SK-N-SH (cell line): Measurements from ENCODE around the gene ZNF69. TPM values are rescaled to one million over a fixed set of nuclear protein-coding genes. Genes with fewer than 3 reads are reported as not detected.
"Not testable (repeated sequence)": the region's sequence is repeated elsewhere in the genome, so short reads cannot be mapped to it uniquely, and the experiment has no call there.

Experiments
- CTCF ChIA-PET: fragments of 300-600, 350-600 bp; formaldehyde crosslinking; extraction: SDS; loops from one replicate; lab custom pipeline; 2021; lab: Yijun Ruan, JAX
- POLR2A ChIA-PET: fragments of 350-600 bp; sonication (Branson Sonifier 250); formaldehyde crosslinking; extraction: SDS; loops from one replicate; lab custom pipeline; 2020; ENCODE audit warnings: antibody characterized with exemption, inconsistent platforms; lab: Yijun Ruan, JAX
- DNase-seq: peaks from one replicate; pipeline ENCODE4 v3.0.0; 2012
- H2AFZ ChIP-seq: fragments of 200-600 bp; sonication (generic); 2 replicates; pipeline ENCODE4 v1.8.1; 2016; ENCODE audit warnings: antibody characterized with exemption, mild to moderate bottlenecking, low read depth
- H3F3A ChIP-seq: fragments of 200-600 bp; sonication (generic); replicated peaks from 2 replicates; pipeline ENCODE3; 2016; ENCODE audit warnings: antibody characterized with exemption, mild to moderate bottlenecking; ENCODE audit not compliant: insufficient read depth
- H3K27ac ChIP-seq, 2 experiments: fragments of 200-500 bp in 1 of 2; fragments of 200-600 bp in 1 of 2; sonication (Bioruptor generic) in 1 of 2; sonication (generic), shearing (Covaris generic) in 1 of 2; 2 replicates each; pipeline versions ENCODE4 v1.5.1 to v1.6.1; 2014 to 2016; ENCODE audit warnings: low read depth in 2 of 2, inconsistent platforms in 1 of 2, low read length in 1 of 2, mild to moderate bottlenecking in 1 of 2, mixed read lengths in 1 of 2
- H3K27me3 ChIP-seq: fragments of 200-600 bp; sonication (generic), shearing (Covaris generic); 2 replicates; pipeline ENCODE4 v1.6.1; 2016; ENCODE audit warnings: mixed run types; ENCODE audit not compliant: insufficient read depth
- H3K36me3 ChIP-seq, 2 experiments: fragments of 200-500 bp in 1 of 2; fragments of 200-600 bp in 1 of 2; sonication (Bioruptor generic) in 1 of 2; sonication (generic) in 1 of 2; replicated peaks in 1 of 2; 2 replicates each; pipeline versions ENCODE3 to v1.5.1; 2014 to 2016; ENCODE audit warnings: low read length in 1 of 2, mild to moderate bottlenecking in 1 of 2; ENCODE audit not compliant: insufficient read depth in 2 of 2, control insufficient read depth in 1 of 2
- H3K4me1 ChIP-seq, 2 experiments: fragments of 200-500 bp in 1 of 2; fragments of 200-600 bp in 1 of 2; sonication (Bioruptor generic) in 1 of 2; sonication (generic), shearing (Covaris generic) in 1 of 2; 2 replicates each; pipeline versions ENCODE4 v1.5.1 to v1.6.1; 2014 to 2016; ENCODE audit warnings: low read depth in 1 of 2, low read length in 1 of 2, mixed run types in 1 of 2; ENCODE audit not compliant: insufficient read depth in 2 of 2, control insufficient read depth in 1 of 2
- H3K4me2 ChIP-seq: fragments of 200-600 bp; sonication (generic), shearing (Covaris generic); 2 replicates; pipeline ENCODE4 v1.6.1; 2017; ENCODE audit warnings: mixed run types
- H3K4me3 ChIP-seq, 2 experiments: fragments of 200-500 bp in 1 of 2; fragments of 200-600 bp in 1 of 2; sonication (Bioruptor generic) in 1 of 2; sonication (generic), shearing (Covaris generic) in 1 of 2; 2 replicates each; pipeline versions ENCODE4 v1.5.1 to v1.8.1; 2014 to 2016; ENCODE audit warnings: low read depth in 2 of 2, inconsistent platforms in 1 of 2, low read length in 1 of 2, mild to moderate bottlenecking in 1 of 2, mixed read lengths in 1 of 2, moderate library complexity in 1 of 2
- H3K79me2 ChIP-seq: fragments of 200-600 bp; sonication (generic); 2 replicates; pipeline ENCODE4 v1.8.1; 2017; ENCODE audit warnings: mild to moderate bottlenecking; ENCODE audit not compliant: insufficient read depth
- H3K9ac ChIP-seq: fragments of 200-600 bp; sonication (generic); 2 replicates; pipeline ENCODE4 v1.6.1; 2017; ENCODE audit warnings: mixed run types
- H3K9me2 ChIP-seq: fragments of 200-600 bp; sonication (generic); 2 replicates; pipeline ENCODE4 v1.6.1; 2017; ENCODE audit warnings: mixed run types
- H3K9me3 ChIP-seq: fragments of 200-600 bp; sonication (generic); 2 replicates; pipeline ENCODE4 v1.6.1; 2017; ENCODE audit warnings: mixed run types, mild to moderate bottlenecking, moderate library complexity
- H4K20me1 ChIP-seq: fragments of 200-600 bp; sonication (generic); 2 replicates; pipeline ENCODE4 v1.6.1; 2017; ENCODE audit warnings: mild to moderate bottlenecking, mixed run types; ENCODE audit not compliant: insufficient read depth
- ELF1 ChIP-seq: IDR thresholded peaks from 2 replicates; pipeline ENCODE4 v1.4.0; 2012
- EP300 ChIP-seq, 2 experiments: IDR thresholded peaks; 2 replicates each; pipeline versions ENCODE4 v1.4.0 to v1.6.1; 2012; ENCODE audit warnings: borderline replicate concordance in 1 of 2, low read depth in 1 of 2, low read length in 1 of 2
- FOXJ3 ChIP-seq: sonication (generic); formaldehyde crosslinking; IDR thresholded peaks from 2 replicates; pipeline ENCODE4 v1.5.1; 2020; ENCODE audit warnings: mild to moderate bottlenecking, missing genetic modification reagents
- MXI1 ChIP-seq: IDR thresholded peaks from 2 replicates; pipeline ENCODE4 v1.6.1; 2012; ENCODE audit warnings: mild to moderate bottlenecking, low read depth, low read length, improper control_type of control experiment
- NRF1 ChIP-seq: IDR thresholded peaks from 2 replicates; pipeline ENCODE4 v1.6.1; 2012; ENCODE audit warnings: low read depth, mild to moderate bottlenecking, low read length
- SMC3 ChIP-seq: IDR thresholded peaks from 2 replicates; pipeline ENCODE4 v1.6.1; 2012; ENCODE audit warnings: low read depth, low read length, improper control_type of control experiment
- TAF1 ChIP-seq: IDR thresholded peaks from 2 replicates; pipeline ENCODE4 v1.6.1; 2012; ENCODE audit warnings: low read depth, mild to moderate bottlenecking, low read length, moderate library complexity, borderline replicate concordance
- TCF12 ChIP-seq: IDR thresholded peaks from 2 replicates; pipeline ENCODE4 v1.4.0; 2012
- USF1 ChIP-seq: IDR thresholded peaks from 2 replicates; pipeline ENCODE4 v1.4.0; 2012; ENCODE audit warnings: low read depth, borderline replicate concordance
- ZBTB33 ChIP-seq: IDR thresholded peaks from 2 replicates; pipeline ENCODE4 v1.4.0; 2012; ENCODE audit warnings: low read depth, borderline replicate concordance
- WGBS: methylation state at CpG from one replicate; pipeline ENCODE4 v1.1.6; 2017; ENCODE audit warnings: low lambda C conversion rate; 5-methylcytosine and 5-hydroxymethylcytosine counted together
- polyA plus RNA-seq, 3 experiments: library from polyadenylated mRNA; depleted of rRNA; stranded (reverse); fragments of >200 nt; gene quantifications; 2 replicates each; pipeline ENCODE4 v1.2.3, GENCODE V29; 2012
- TF ChIP-seq, protein P1 (sequence below): IDR thresholded peaks from 2 replicates; pipeline ENCODE4 v1.6.1; 2012; ENCODE audit warnings: mild to moderate bottlenecking, low read depth, low read length, moderate library complexity
- TF ChIP-seq, protein P2 (sequence below): IDR thresholded peaks from 2 replicates; pipeline ENCODE4; 2012

ZNF69 gene
- polyA plus RNA-seq, 1 of the 3 experiments (the other 2 are of a cell fraction) = 0.58 TPM

DNA sequence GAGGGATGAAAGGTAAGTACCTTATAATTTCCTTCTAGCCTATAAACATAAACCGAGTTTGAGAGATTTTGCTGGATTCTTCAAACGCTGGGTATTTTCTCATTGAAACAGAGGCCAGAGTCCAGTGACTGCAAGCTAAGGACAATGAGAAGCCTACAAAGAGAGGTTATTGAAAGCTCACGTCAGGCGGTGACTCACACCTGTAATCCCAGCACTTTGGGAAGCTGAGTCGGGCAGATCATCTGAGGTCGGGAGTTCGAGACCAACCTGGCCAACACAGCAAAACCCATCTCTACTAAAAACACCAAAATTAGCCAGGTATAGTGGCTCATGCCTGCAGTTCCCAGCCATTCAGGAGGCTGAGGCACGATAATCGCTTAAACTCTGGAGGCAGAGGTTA is 15.0 kb upstream of the ZNF69 start (continued):
- TF ChIP-seq ZBTB33 (no peak), FOXJ3 (no peak)

GRCh38 chr19:11873762-11874161 is 13.8 kb upstream of the ZNF69 start:
- Histone ChIP-seq H3K36me3 (peaks cover 1 to 5% of the 10 kb centered on the region in 2 experiments), H4K20me1 (no peaks in the 10 kb centered on the region), H3K27me3 (no peaks in the 10 kb centered on the region), H3K4me1 (no peaks in the 10 kb centered on the region), H3K9me3 (peaks cover 6% of the 10 kb centered on the region), H2AFZ (no peak overlapping the region), H3K79me2 (no peaks in the 10 kb centered on the region), H3F3A (no peaks in the 10 kb centered on the region), H3K9ac (no peak overlapping the region), H3K27ac (no peak overlapping the region), H3K4me3 (no peak overlapping the region), H3K4me2 (no peak overlapping the region), H3K9me2 (no peaks in the 10 kb centered on the region)
- no peak for DNase-seq
- TF ChIP-seq NRF1 (no peak), EP300 (IDR thresholded peaks at IDR 0.05; ENCODE audit: borderline replicate concordance in 1 of 2, low read depth in 1 of 2, low read length in 1 of 2) (no peak), MXI1 (no peak), SMC3 (no peak), FOXJ3 (no peak), ELF1 (no peak), TAF1 (no peak), USF1 (no peak), TCF12 (no peak)
- TF ChIP-seq, protein P1, sequence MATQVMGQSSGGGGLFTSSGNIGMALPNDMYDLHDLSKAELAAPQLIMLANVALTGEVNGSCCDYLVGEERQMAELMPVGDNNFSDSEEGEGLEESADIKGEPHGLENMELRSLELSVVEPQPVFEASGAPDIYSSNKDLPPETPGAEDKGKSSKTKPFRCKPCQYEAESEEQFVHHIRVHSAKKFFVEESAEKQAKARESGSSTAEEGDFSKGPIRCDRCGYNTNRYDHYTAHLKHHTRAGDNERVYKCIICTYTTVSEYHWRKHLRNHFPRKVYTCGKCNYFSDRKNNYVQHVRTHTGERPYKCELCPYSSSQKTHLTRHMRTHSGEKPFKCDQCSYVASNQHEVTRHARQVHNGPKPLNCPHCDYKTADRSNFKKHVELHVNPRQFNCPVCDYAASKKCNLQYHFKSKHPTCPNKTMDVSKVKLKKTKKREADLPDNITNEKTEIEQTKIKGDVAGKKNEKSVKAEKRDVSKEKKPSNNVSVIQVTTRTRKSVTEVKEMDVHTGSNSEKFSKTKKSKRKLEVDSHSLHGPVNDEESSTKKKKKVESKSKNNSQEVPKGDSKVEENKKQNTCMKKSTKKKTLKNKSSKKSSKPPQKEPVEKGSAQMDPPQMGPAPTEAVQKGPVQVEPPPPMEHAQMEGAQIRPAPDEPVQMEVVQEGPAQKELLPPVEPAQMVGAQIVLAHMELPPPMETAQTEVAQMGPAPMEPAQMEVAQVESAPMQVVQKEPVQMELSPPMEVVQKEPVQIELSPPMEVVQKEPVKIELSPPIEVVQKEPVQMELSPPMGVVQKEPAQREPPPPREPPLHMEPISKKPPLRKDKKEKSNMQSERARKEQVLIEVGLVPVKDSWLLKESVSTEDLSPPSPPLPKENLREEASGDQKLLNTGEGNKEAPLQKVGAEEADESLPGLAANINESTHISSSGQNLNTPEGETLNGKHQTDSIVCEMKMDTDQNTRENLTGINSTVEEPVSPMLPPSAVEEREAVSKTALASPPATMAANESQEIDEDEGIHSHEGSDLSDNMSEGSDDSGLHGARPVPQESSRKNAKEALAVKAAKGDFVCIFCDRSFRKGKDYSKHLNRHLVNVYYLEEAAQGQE = no peak
- TF ChIP-seq, protein P2, sequence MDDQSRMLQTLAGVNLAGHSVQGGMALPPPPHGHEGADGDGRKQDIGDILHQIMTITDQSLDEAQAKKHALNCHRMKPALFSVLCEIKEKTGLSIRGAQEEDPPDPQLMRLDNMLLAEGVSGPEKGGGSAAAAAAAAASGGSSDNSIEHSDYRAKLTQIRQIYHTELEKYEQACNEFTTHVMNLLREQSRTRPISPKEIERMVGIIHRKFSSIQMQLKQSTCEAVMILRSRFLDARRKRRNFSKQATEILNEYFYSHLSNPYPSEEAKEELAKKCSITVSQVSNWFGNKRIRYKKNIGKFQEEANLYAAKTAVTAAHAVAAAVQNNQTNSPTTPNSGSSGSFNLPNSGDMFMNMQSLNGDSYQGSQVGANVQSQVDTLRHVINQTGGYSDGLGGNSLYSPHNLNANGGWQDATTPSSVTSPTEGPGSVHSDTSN = no peak
- ChIA-PET POLR2A (no interaction called here), CTCF (no interaction called here)
- 25% methylated on average over 1 of the region's 1 CpG for WGBS

GRCh38 chr19:11879687-11880266 is 7.8 kb upstream of the ZNF69 start:
- H3F3A ChIP-seq, H3K4me1 ChIP-seq, H4K20me1 ChIP-seq, H3K27ac ChIP-seq, H3K9me3 ChIP-seq, DNase-seq, H3K27me3 ChIP-seq, H2AFZ ChIP-seq, H3K4me3 ChIP-seq, H3K79me2 ChIP-seq, H3K9ac ChIP-seq, H3K9me2 ChIP-seq, POLR2A ChIA-PET, H3K4me2 ChIP-seq, H3K36me3 ChIP-seq: not testable (repeated sequence)
- CTCF ChIA-PET = interaction anchor here (0.9 to 2.5 kb wide), 7 partner anchors 41 to 454 kb away, joined by 3 to 16 read pairs (median 5); partner anchors contain the start of genes ZNF20 and ZNF563
- 47% methylated on average over 14 of the region's 16 CpGs for WGBS
